Measurements from ENCODE around the gene ZNF506. TPM values are rescaled to one million over a fixed set of nuclear protein-coding genes. Genes with fewer than 3 reads are reported as not detected.
"Not testable (repeated sequence)": the region's sequence is repeated elsewhere in the genome, so short reads cannot be mapped to it uniquely, and the experiment has no call there.

ZNF506 gene
- total RNA-seq, 1 donor from 2014 or later = 22.0 TPM

DNA sequence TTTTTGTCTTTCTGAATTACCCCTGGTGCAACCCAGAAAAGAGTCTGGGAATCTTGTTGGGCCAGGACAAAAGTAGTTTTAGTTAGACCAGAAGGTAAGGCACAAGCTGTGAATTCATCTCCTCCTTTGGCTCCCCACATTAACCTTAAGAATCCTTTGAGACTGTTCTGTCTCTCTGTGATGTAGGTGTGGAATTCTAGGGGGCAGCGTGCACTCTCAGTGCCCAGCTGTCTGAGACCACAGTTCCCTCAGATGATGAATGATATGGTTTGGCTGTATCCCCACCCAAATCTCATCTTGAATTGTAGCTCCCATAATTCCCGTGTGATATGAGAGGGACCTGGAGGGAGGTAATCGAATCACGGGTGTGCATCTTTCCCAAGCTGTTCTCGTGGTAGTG is 43.9 kb downstream of the ZNF506 start:
- Mint-ChIP-seq H3K9me3 (ENCODE audit: low read depth) (peaks cover 10% of the 10 kb centered on the region), H3K4me1 (ENCODE audit: low read depth) (peaks cover 23% of the 10 kb centered on the region), H3K27ac (no peak overlapping the region), H3K36me3 (ENCODE audit: insufficient read depth) (peaks cover 22% of the 10 kb centered on the region), H3K27me3 (no peaks in the 10 kb centered on the region), H3K4me3 (ENCODE audit: low read depth) (peak overlapping the region; percentile 96)
- TF ChIP-seq, protein P1, sequence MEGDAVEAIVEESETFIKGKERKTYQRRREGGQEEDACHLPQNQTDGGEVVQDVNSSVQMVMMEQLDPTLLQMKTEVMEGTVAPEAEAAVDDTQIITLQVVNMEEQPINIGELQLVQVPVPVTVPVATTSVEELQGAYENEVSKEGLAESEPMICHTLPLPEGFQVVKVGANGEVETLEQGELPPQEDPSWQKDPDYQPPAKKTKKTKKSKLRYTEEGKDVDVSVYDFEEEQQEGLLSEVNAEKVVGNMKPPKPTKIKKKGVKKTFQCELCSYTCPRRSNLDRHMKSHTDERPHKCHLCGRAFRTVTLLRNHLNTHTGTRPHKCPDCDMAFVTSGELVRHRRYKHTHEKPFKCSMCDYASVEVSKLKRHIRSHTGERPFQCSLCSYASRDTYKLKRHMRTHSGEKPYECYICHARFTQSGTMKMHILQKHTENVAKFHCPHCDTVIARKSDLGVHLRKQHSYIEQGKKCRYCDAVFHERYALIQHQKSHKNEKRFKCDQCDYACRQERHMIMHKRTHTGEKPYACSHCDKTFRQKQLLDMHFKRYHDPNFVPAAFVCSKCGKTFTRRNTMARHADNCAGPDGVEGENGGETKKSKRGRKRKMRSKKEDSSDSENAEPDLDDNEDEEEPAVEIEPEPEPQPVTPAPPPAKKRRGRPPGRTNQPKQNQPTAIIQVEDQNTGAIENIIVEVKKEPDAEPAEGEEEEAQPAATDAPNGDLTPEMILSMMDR (IDR thresholded peaks at IDR 0.05; ENCODE audit: unreplicated experiment) = no peak
- no peak for DNase-seq (ENCODE audit: low spot score, unreplicated experiment)

DNA sequence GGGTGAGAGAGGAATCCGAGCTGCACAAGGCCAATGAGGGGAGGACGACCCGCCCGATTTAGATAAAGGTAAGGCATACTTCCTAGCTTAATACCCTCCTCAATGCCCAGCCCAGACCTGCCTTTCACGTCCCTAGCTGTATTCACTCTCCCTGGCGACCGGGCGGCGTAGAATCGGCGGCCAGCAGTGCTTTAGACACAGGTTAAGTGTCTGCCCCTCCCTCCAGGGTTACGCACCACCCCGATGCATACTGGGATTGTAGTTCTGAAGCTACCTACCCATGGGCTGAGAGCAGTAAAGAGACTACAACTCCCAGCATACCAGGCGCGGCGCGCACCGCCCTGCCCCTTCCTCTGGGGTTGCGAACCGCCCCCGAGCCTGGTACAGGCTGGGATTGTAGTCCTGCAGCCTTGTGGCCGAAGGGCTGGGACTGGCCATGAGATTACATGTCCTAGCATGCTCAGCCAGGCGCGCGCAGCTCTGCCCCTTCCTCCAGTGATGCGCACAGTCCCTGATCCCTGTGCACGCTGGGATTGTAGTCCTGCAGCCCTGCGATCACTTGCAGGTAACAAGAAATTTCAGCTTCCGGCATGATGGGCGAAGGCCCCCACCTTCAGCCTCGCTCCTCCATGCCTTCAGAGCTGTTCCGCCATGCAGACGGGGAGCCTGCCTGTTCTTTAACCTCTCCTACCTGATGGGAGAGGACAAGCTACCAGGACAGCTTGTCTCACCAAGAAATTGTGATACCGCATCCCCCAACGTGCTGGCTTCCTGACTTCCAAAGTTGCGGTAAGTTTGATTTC is 45.1 kb downstream of the ZNF506 start:
- Mint-ChIP-seq H3K4me1 (ENCODE audit: low read depth) (peaks cover 27% of the 10 kb centered on the region), H3K27ac (peak overlapping the region; percentile 98), H3K9me3 (ENCODE audit: low read depth) (peaks cover 5% of the 10 kb centered on the region), H3K4me3 (ENCODE audit: low read depth) (peak overlapping the region; percentile 96), H3K27me3 (no peaks in the 10 kb centered on the region), H3K36me3 (ENCODE audit: insufficient read depth) (peaks cover 13% of the 10 kb centered on the region)
- TF ChIP-seq, protein P1 (IDR thresholded peaks at IDR 0.05; ENCODE audit: unreplicated experiment) = no peak
- DNase-seq (ENCODE audit: low spot score, unreplicated experiment) = peak; percentile 97

DNA sequence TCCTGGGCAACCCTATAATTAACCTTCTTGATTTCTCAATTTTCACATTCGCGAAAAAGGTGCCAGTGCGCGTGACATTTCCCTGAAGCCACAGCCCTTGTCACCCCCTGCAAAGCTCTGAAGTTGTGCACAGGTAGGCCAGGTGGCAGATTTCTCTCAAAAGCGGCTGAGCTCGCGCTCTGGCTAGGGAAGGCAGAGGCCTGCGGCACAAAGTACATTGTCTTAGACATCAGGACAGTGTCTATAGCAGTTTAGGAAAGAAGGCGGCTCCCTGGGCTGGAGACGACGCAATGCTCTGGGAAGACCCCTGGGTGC is 45.7 kb downstream of the ZNF506 start:
- peaks cover 13% of the 10 kb centered on the region for H3K36me3 Mint-ChIP-seq (ENCODE audit: insufficient read depth)
- DNase-seq (ENCODE audit: low spot score, unreplicated experiment) = no peak
- peak overlapping the region; percentile 96 for H3K4me3 Mint-ChIP-seq (ENCODE audit: low read depth)
- H3K27ac Mint-ChIP-seq = peak overlapping the region; percentile 98
- H3K4me1 Mint-ChIP-seq (ENCODE audit: low read depth) = peaks cover 28% of the 10 kb centered on the region
- TF ChIP-seq, protein P1 (IDR thresholded peaks at IDR 0.05; ENCODE audit: unreplicated experiment) = no peak
- no peaks in the 10 kb centered on the region for H3K27me3 Mint-ChIP-seq
- peaks cover 9% of the 10 kb centered on the region for H3K9me3 Mint-ChIP-seq (ENCODE audit: low read depth)

DNA sequence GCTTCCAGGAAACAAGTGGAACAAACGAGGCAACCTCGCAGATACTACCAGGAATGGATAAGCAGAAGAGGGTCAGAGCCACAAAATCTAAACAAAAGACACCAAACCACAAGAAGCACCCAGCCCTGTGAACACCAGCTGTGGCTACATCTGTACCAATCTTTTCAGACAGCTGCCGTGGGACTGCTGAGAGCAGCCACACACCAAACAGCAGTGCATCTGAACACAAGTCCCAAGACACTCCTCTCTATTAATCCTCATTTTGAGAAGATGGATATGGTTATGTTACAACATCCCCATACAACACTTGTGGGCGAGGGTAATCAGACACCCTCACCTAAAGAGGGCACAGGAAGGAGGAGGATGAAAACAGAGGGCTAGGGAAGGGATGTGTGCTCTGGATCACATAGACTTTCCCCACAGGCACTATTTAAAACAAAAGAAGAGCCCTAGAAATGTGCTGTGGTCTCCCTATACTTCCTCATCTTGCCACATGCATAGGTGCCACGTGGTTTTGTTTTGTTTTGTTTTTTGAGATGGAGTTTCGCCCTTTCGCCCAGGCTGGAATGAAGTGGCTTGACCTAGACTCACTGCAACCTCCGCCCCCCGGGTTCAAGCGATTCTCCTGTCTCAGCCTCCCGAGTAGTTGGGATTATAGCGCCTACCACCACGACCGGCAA is 47.1 kb downstream of the ZNF506 start:
- H3K4me1 Mint-ChIP-seq (ENCODE audit: low read depth) = peaks cover 28% of the 10 kb centered on the region
- H3K36me3 Mint-ChIP-seq (ENCODE audit: insufficient read depth) = peaks cover 5% of the 10 kb centered on the region
- peak overlapping the region; percentile 45 for H3K27ac Mint-ChIP-seq
- no peak for DNase-seq (ENCODE audit: low spot score, unreplicated experiment)
- H3K4me3 Mint-ChIP-seq (ENCODE audit: low read depth) = peak overlapping the region; percentile 42
- peaks cover 9% of the 10 kb centered on the region for H3K9me3 Mint-ChIP-seq (ENCODE audit: low read depth)
- no peaks in the 10 kb centered on the region for H3K27me3 Mint-ChIP-seq
- TF ChIP-seq, protein P1 (IDR thresholded peaks at IDR 0.05; ENCODE audit: unreplicated experiment) = no peak

DNA sequence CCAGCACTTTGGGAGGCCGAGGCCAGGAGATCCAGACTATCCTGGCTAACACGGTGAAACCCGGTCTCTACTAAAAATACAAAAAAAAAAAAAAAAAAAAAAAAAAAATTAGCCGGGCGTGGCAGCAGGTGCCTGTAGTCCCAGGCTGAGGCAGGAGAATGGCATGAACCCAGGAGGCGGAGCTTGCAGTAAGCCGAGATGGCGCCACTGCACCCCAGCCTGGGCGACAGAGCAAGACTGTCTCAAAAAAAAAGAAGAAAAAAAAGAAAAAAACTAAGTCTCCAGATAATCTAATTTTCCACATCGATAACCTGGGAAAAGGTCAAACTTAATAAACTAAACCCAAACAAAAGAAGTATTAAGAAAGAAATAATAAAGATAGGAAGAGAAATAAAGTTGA is 49.6 kb downstream of the ZNF506 start:
- not testable (repeated sequence) for DNase-seq (ENCODE audit: low spot score, unreplicated experiment); H3K36me3 Mint-ChIP-seq (ENCODE audit: insufficient read depth); H3K9me3 Mint-ChIP-seq (ENCODE audit: low read depth); H3K27me3 Mint-ChIP-seq; H3K4me3 Mint-ChIP-seq (ENCODE audit: low read depth)
- Mint-ChIP-seq H3K4me1 (ENCODE audit: low read depth) (peaks cover 14% of the 10 kb centered on the region), H3K27ac (peak overlapping the region; percentile 50)

DNA sequence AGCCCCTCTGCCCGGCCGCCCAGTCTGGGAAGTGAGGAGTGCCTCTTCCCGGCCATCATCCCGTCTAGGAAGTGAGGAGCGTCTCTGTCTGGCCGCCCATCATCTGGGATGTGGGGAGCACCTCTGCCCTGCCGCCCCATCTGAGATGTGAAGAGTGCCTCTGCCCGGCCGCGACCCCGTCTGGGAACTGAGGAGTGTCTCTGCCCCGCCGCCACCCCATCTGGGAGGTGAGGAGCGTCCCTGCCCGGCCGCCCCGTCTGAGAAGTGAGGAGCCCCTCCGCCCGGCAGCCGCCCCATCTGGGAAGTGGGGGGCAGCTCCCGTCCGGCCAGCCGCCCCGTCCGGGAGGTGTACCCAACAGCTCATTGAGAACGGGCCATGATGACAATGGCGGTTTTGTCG is 51.6 kb downstream of the ZNF506 start:
- H3K4me1 Mint-ChIP-seq (ENCODE audit: low read depth); H3K27me3 Mint-ChIP-seq; H3K9me3 Mint-ChIP-seq (ENCODE audit: low read depth); H3K36me3 Mint-ChIP-seq (ENCODE audit: insufficient read depth); H3K27ac Mint-ChIP-seq; H3K4me3 Mint-ChIP-seq (ENCODE audit: low read depth); DNase-seq (ENCODE audit: low spot score, unreplicated experiment): not testable (repeated sequence)
